Smooth muscle cell (in vitro differentiated cells): ENCODE results near the gene GABPB2. TPM values are rescaled to one million over a fixed set of nuclear protein-coding genes. Genes with fewer than 3 reads are reported as not detected.

ENCODE experiments used
- DNase-seq: peaks from one replicate; lab custom pipeline; 2025; ENCODE audit not compliant: unreplicated experiment; lab: John Stamatoyannopoulos, UW
- H2AFZ ChIP-seq: fragments of 200-600 bp; sonication (generic); 2 replicates; pipeline ENCODE4 v1.6.0; 2016; ENCODE audit warnings: antibody characterized with exemption, low read depth, mild to moderate bottlenecking
- H3F3A ChIP-seq: fragments of 200-600 bp; sonication (generic); 2 replicates; pipeline ENCODE4 v1.6.0; 2017; ENCODE audit warnings: antibody characterized with exemption, low read depth
- H3K27ac ChIP-seq: fragments of 200-600 bp; sonication (generic); 2 replicates; pipeline ENCODE4 v1.5.1; 2016; ENCODE audit warnings: low read depth, mild to moderate bottlenecking
- H3K27me3 ChIP-seq: fragments of 200-600 bp; sonication (generic); 2 replicates; pipeline ENCODE4 v1.6.1; 2016; ENCODE audit warnings: low read depth, mild to moderate bottlenecking
- H3K36me3 ChIP-seq: fragments of 200-600 bp; sonication (generic); 2 replicates; pipeline ENCODE4 v1.5.1; 2016; ENCODE audit warnings: low read depth
- H3K4me1 ChIP-seq: fragments of 200-600 bp; sonication (generic); 2 replicates; pipeline ENCODE4 v1.5.1; 2016; ENCODE audit warnings: low read depth
- H3K4me2 ChIP-seq: fragments of 200-600 bp; sonication (generic); 2 replicates; pipeline ENCODE4 v1.6.0; 2016; ENCODE audit warnings: mild to moderate bottlenecking
- H3K4me3 ChIP-seq: fragments of 200-600 bp; sonication (generic); 2 replicates; pipeline ENCODE4 v1.5.1; 2016; ENCODE audit warnings: mild to moderate bottlenecking
- H3K79me2 ChIP-seq: fragments of 200-600 bp; sonication (generic); 2 replicates; pipeline ENCODE4 v1.6.0; 2016; ENCODE audit warnings: low read depth, mild to moderate bottlenecking
- H3K9ac ChIP-seq: fragments of 200-600 bp; sonication (generic); 2 replicates; pipeline ENCODE4 v1.6.0; 2016; ENCODE audit warnings: low read depth
- H3K9me3 ChIP-seq: fragments of 200-600 bp; sonication (generic); replicated peaks from 2 replicates; pipeline ENCODE4 v1.5.1; 2016; ENCODE audit warnings: low read depth
- H4K20me1 ChIP-seq: fragments of 200-600 bp; sonication (generic); 2 replicates; pipeline ENCODE4 v1.6.0; 2016; ENCODE audit warnings: low read depth
- WGBS: methylation state at CpG from one replicate; pipeline ENCODE4 v1.1.7; 2016; ENCODE audit warnings: low lambda C conversion rate; 5-methylcytosine and 5-hydroxymethylcytosine counted together
- polyA plus RNA-seq: library from polyadenylated mRNA; unstranded; fragments of >200 nt; fragmentation: Nextera tagmentation; extraction: Ambion mirVana; gene quantifications from 2 replicates; pipeline ENCODE4 v1.2.1, GENCODE V29; 2016
- total RNA-seq: library from RNA; depleted of rRNA; stranded (reverse); fragments of >200 nt; gene quantifications from 2 replicates; pipeline ENCODE4 v1.2.3, GENCODE V29; 2014
- TF ChIP-seq, protein P1 (sequence below): fragments of 200-600 bp; sonication (generic); IDR thresholded peaks from 2 replicates; pipeline ENCODE4 v1.5.1; 2017; ENCODE audit warnings: borderline replicate concordance, mild to moderate bottlenecking, antibody characterized with exemption; ENCODE audit not compliant: insufficient read depth, poor library complexity, severe bottlenecking

The GABPB2 gene
- total and polyA plus RNA-seq, 2 experiments from 2014 or later: 1.3 to 3.6 TPM

DNA sequence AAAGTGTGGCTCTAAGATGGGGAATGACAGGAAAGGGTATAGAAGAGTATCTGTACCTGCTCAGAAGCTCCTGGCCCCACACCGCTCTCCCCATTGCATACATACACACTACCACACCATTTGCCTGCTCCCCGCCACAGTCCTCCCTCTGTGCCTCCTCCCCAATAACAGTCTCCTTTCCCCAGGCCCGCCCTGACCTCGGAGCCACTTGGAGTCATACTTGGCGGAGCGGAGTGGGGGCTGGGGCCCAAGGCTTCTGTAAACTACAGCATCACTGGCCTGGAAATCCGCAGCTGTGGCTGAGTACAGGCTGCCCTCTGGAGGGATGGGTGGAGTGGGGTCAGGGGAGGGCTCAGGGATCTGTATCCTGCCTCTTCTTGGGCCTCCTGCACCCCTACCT, 67.2 kb downstream of the GABPB2 start:
- Histone ChIP-seq H3K27ac (no peak overlapping the region), H3K9ac (no peak overlapping the region), H4K20me1 (no peaks in the 10 kb centered on the region), H3K4me2 (no peak overlapping the region), H3K27me3 (peaks cover 6% of the 10 kb centered on the region), H2AFZ (no peak overlapping the region), H3K4me3 (no peak overlapping the region), H3K9me3 (no peaks in the 10 kb centered on the region), H3F3A (no peaks in the 10 kb centered on the region), H3K79me2 (no peaks in the 10 kb centered on the region), H3K36me3 (no peaks in the 10 kb centered on the region), H3K4me1 (no peaks in the 10 kb centered on the region)
- TF ChIP-seq, protein P1, sequence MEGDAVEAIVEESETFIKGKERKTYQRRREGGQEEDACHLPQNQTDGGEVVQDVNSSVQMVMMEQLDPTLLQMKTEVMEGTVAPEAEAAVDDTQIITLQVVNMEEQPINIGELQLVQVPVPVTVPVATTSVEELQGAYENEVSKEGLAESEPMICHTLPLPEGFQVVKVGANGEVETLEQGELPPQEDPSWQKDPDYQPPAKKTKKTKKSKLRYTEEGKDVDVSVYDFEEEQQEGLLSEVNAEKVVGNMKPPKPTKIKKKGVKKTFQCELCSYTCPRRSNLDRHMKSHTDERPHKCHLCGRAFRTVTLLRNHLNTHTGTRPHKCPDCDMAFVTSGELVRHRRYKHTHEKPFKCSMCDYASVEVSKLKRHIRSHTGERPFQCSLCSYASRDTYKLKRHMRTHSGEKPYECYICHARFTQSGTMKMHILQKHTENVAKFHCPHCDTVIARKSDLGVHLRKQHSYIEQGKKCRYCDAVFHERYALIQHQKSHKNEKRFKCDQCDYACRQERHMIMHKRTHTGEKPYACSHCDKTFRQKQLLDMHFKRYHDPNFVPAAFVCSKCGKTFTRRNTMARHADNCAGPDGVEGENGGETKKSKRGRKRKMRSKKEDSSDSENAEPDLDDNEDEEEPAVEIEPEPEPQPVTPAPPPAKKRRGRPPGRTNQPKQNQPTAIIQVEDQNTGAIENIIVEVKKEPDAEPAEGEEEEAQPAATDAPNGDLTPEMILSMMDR: no peak
- 96% methylated on average over 7 of the region's 7 CpGs for WGBS
- no peak for DNase-seq

DNA sequence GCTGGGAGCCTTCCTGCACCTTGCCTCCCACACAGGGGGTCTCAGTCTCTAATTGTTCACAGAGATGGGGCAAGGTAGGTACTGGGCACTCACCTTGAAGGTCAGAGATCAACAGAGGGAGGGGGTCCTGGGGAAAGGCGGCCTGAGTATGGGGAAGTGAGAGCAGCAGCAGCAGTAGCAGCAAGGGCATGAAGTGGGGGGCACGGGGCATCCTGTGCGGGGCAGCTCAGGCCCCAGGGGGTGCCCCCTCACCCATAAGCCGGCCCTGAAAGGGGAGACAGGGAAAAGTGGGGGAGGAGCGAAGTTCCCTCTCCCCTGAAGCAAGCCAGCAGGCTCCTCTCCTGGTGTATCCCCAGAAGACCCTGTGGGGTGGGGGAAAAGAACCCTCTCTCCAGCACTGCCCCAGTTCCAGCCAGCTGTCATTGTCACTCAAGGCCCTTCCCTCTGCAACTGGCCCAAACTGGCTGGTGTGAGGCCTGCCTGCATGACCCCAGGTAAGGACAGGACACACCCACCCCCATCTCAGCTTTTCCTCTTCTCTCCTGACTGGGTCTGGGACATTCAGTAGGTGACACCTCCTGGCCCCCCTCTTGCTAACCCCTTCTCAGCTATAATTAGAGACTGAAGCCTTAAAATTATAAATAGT, 72.0 kb downstream of the GABPB2 start:
- H3K9me3 ChIP-seq: no peaks in the 10 kb centered on the region
- H3K4me1 ChIP-seq: peaks cover 17% of the 10 kb centered on the region
- WGBS: 45% methylated on average over 2 of the region's 5 CpGs
- no peak overlapping the region for H2AFZ ChIP-seq
- no peaks in the 10 kb centered on the region for H3K27me3 ChIP-seq
- H3K4me2 ChIP-seq: no peak overlapping the region
- TF ChIP-seq, protein P1: no peak
- DNase-seq: no peak
- H3K79me2 ChIP-seq: no peaks in the 10 kb centered on the region
- H3F3A ChIP-seq: peaks cover 3% of the 10 kb centered on the region
- no peak overlapping the region for H3K9ac ChIP-seq
- no peaks in the 10 kb centered on the region for H3K36me3 ChIP-seq
- H3K27ac ChIP-seq: no peak overlapping the region
- H3K4me3 ChIP-seq: no peak overlapping the region
- no peaks in the 10 kb centered on the region for H4K20me1 ChIP-seq

GRCh38 chr1:151143057-151143435, 72.5 kb downstream of the GABPB2 start:
- Histone ChIP-seq H4K20me1 (no peaks in the 10 kb centered on the region), H3K79me2 (no peaks in the 10 kb centered on the region), H3K9me3 (no peaks in the 10 kb centered on the region), H3F3A (peaks cover 8% of the 10 kb centered on the region), H3K4me2 (no peak overlapping the region), H3K9ac (no peak overlapping the region), H3K4me1 (peaks cover 17% of the 10 kb centered on the region), H3K36me3 (no peaks in the 10 kb centered on the region), H2AFZ (no peak overlapping the region), H3K27me3 (no peaks in the 10 kb centered on the region), H3K27ac (no peak overlapping the region), H3K4me3 (no peak overlapping the region)
- WGBS: 79% methylated on average over 7 of the region's 7 CpGs
- DNase-seq: no peak
- TF ChIP-seq, protein P1: no peak

DNA sequence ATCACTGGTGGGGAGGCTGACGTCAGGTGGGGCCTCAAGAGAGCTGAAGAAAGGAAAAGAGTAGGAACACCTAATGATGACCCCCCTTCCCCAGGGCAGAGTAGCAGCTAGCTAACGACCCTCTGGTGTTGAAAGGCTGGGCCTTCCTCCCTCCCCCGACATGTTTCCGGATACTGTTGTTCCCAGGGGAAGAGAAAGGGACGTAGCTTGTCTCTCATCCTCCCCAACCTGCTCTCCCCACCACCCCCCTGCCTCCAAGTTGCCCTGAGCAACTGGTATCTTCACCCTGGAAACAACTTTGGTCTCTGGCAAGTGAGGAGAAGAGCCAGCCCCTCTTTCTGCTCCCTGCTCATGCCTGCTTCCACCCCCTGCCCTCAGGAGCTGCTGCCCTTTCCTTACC, 73.4 kb downstream of the GABPB2 start:
- no peak for DNase-seq
- Histone ChIP-seq H3K4me2 (no peak overlapping the region), H3K36me3 (no peaks in the 10 kb centered on the region), H3K4me1 (peaks cover 17% of the 10 kb centered on the region), H3K4me3 (no peak overlapping the region), H3K9ac (no peak overlapping the region), H3K9me3 (no peaks in the 10 kb centered on the region), H4K20me1 (no peaks in the 10 kb centered on the region), H3F3A (peaks cover 8% of the 10 kb centered on the region), H3K27me3 (no peaks in the 10 kb centered on the region), H3K27ac (no peak overlapping the region), H3K79me2 (no peaks in the 10 kb centered on the region), H2AFZ (no peak overlapping the region)
- TF ChIP-seq, protein P1: no peak
- WGBS: 50% methylated on average over 5 of the region's 5 CpGs
